ENCODE measurements around the gene ARHGEF17. TPM values are rescaled to one million over a fixed set of nuclear protein-coding genes. Genes with fewer than 3 reads are reported as not detected.
A peak's percentile ranks its signal among the peaks of the same experiment; 100 is the strongest.

The ARHGEF17 gene
- total RNA-seq, 1 donor from 2014 or later: 52.0 TPM

GRCh38 chr11:73308961-73309919 lies 1.2 kb downstream of the ARHGEF17 start:
- DNase-seq: peak; percentile 95
- intact Hi-C loops (cut with micrococcal nuclease): no loop called here
- ATAC-seq: peak; percentile 74

- no peak for ATAC-seq
- DNase-seq: peak; percentile 53
- intact Hi-C loops (cut with micrococcal nuclease): no loop called here
Measured at GRCh38 chr11:73310076-73310475, 2.0 kb downstream of the ARHGEF17 start.

- DNase-seq: no peak
- intact Hi-C loops (cut with micrococcal nuclease): no loop called here
- ATAC-seq: no peak
Measured at GRCh38 chr11:73310661-73311393, 2.8 kb downstream of the ARHGEF17 start.

GRCh38 chr11:73311394-73311869 lies 3.4 kb downstream of the ARHGEF17 start:
- ATAC-seq (no peak), DNase-seq (peak; percentile 52)

GRCh38 chr11:73312036-73312435 lies 4.0 kb downstream of the ARHGEF17 start:
- ATAC-seq (no peak), DNase-seq (no peak)
- intact Hi-C loops (cut with micrococcal nuclease): no loop called here

More at GRCh38 chr11:73311394-73311869, 3.4 kb downstream of the ARHGEF17 start:
- intact Hi-C loops (cut with micrococcal nuclease): no loop called here

GRCh38 chr11:73312851-73313327 lies 4.8 kb downstream of the ARHGEF17 start:
- ATAC-seq: no peak
- intact Hi-C loops (cut with micrococcal nuclease): no loop called here
- DNase-seq: no peak

- intact Hi-C loops (cut with micrococcal nuclease): no loop called here
- ATAC-seq: no peak
Measured at GRCh38 chr11:73313652-73314051, 5.6 kb downstream of the ARHGEF17 start.

GRCh38 chr11:73314117-73314961 lies 6.3 kb downstream of the ARHGEF17 start:
- intact Hi-C loops (cut with micrococcal nuclease): no loop called here
- ATAC-seq (peak; percentile 65), DNase-seq (peak; percentile 73)

More at GRCh38 chr11:73313652-73314051, 5.6 kb downstream of the ARHGEF17 start:
- DNase-seq: no peak

GRCh38 chr11:73315293-73316020 lies 7.4 kb downstream of the ARHGEF17 start:
- intact Hi-C loops (cut with micrococcal nuclease): no loop called here
- DNase-seq: no peak
- no peak for ATAC-seq

GRCh38 chr11:73316422-73316821 lies 8.3 kb downstream of the ARHGEF17 start:
- ATAC-seq (no peak), DNase-seq (no peak)
- intact Hi-C loops (cut with micrococcal nuclease): no loop called here

- DNase-seq (peak; percentile 88), ATAC-seq (peak; percentile 66)
- intact Hi-C loops (cut with micrococcal nuclease): no loop called here
Measured at GRCh38 chr11:73317373-73317772, 9.3 kb downstream of the ARHGEF17 start.

- DNase-seq (no peak), ATAC-seq (peak; percentile 2)
Measured at GRCh38 chr11:73317803-73318202, 9.7 kb downstream of the ARHGEF17 start.

GRCh38 chr11:73318501-73319011 lies 10.5 kb downstream of the ARHGEF17 start:
- no peak for ATAC-seq
- intact Hi-C loops (cut with micrococcal nuclease): no loop called here
- no peak for DNase-seq

More at GRCh38 chr11:73317803-73318202, 9.7 kb downstream of the ARHGEF17 start:
- intact Hi-C loops (cut with micrococcal nuclease): no loop called here

- DNase-seq: no peak
- intact Hi-C loops (cut with micrococcal nuclease): no loop called here
Measured at GRCh38 chr11:73320763-73321603, 12.9 kb downstream of the ARHGEF17 start.

GRCh38 chr11:73321604-73322381 lies 13.7 kb downstream of the ARHGEF17 start:
- DNase-seq: peak; percentile 85
- intact Hi-C loops (cut with micrococcal nuclease): no loop called here
- peak; percentile 40 for ATAC-seq

More at GRCh38 chr11:73320763-73321603, 12.9 kb downstream of the ARHGEF17 start:
- ATAC-seq: no peak
